ENCODE results near the gene GLP2R.

GLP2R gene

DNA sequence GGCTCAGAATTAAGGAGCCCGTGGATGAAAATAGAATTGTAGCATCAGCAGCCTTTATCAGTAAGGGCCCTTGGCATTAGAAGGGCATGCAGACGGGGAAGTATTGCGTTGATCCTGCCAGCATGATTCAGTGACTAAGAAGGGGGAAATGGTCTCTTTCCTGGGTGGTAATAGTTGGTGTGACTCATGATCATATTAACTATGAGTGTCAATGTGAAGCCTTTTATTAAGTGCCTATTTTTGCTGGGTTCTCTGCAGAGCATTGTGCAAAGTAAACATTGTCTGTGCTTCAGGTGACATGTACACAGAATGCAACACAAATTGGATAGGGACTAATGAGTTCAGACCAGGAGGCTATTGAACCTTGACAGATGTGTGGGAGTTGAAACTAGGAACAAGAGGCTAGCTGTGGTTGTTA lies 54.9 kb downstream of the GLP2R start:
- no peak for DNase-seq (ENCODE audit: low read depth, low spot score)
- ChIA-PET POLR2A (no interaction called here), CTCF (interaction anchor here (1.0 kb wide), 1 partner anchor 9 kb away, joined by 3 read pairs; no protein-coding TSS in a partner anchor)
- TF ChIP-seq, protein P1, sequence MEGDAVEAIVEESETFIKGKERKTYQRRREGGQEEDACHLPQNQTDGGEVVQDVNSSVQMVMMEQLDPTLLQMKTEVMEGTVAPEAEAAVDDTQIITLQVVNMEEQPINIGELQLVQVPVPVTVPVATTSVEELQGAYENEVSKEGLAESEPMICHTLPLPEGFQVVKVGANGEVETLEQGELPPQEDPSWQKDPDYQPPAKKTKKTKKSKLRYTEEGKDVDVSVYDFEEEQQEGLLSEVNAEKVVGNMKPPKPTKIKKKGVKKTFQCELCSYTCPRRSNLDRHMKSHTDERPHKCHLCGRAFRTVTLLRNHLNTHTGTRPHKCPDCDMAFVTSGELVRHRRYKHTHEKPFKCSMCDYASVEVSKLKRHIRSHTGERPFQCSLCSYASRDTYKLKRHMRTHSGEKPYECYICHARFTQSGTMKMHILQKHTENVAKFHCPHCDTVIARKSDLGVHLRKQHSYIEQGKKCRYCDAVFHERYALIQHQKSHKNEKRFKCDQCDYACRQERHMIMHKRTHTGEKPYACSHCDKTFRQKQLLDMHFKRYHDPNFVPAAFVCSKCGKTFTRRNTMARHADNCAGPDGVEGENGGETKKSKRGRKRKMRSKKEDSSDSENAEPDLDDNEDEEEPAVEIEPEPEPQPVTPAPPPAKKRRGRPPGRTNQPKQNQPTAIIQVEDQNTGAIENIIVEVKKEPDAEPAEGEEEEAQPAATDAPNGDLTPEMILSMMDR (IDR thresholded peaks at IDR 0.05; ENCODE audit: insufficient read depth, low read length, missing control alignments) = no peak
- no peak overlapping the region for H3K4me3 ChIP-seq (ENCODE audit: low read depth, low read length)

DNA sequence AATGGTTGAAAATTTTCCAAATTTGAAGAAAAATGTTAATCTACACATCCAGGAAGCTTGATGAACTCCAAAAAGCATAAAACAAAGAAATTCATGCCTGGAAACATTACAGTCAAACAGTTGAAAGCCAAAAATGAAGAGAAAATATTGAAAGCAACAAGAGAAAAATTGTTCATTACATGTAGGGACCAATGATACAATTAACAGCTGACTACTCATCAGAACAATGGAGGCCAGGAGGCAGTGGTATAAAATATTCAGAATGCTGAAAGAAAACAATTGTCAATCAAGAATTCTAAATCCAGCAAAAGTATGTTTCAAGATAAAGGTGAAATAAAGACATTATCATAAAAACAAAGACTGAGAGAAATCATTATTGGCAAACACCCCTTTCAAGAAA lies 57.7 kb downstream of the GLP2R start:
- no peak overlapping the region for H3K4me3 ChIP-seq (ENCODE audit: low read depth, low read length)
- ChIA-PET CTCF (interaction anchor here (0.6 to 1.2 kb wide), 3 partner anchors 44 to 733 kb away, joined by 3 to 4 read pairs (median 3); no protein-coding TSS in a partner anchor), POLR2A (no interaction called here)
- DNase-seq (ENCODE audit: low read depth, low spot score) = no peak
- TF ChIP-seq, protein P1 (IDR thresholded peaks at IDR 0.05; ENCODE audit: insufficient read depth, low read length, missing control alignments) = no peak

DNA sequence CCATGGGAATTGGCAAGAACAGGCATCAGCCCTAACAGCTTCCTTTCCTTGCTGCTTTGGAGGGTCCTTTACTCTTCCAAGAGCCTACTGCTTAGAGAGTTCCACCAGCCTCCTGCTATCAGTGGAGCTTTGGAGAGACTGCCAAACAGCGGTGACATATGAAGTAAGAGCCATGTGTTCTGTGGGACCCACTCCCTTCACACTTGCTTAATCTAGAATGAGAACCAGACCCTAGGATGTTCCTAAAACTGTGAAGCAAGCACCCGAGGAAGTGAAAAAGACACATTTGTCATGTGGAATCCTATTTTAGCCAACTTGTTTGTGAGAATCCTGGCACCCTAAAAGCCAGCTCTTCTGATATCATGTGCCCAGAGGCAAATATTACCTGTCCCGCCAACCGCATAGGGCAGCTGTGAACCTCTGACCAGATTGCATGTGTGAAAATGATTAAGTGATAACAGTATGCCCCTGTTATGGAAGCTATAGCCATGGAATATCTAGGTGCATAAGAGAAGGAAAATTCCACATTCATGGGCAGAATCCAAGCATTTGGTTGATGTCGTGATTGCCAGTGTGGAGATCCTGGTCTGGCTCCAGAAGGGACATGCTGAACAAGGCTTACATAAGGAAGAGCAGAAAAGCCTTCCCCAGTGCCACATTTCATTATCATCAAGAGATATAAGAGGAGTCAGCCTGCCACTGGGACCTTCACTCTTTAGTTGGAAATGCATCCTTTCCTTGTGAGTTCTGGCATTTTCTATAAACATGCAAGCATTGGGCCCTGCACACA lies 60.6 kb downstream of the GLP2R start:
- TF ChIP-seq, protein P1 (IDR thresholded peaks at IDR 0.05; ENCODE audit: insufficient read depth, low read length, missing control alignments) = no peak
- ChIA-PET POLR2A (no interaction called here), CTCF (no interaction called here)

DNA sequence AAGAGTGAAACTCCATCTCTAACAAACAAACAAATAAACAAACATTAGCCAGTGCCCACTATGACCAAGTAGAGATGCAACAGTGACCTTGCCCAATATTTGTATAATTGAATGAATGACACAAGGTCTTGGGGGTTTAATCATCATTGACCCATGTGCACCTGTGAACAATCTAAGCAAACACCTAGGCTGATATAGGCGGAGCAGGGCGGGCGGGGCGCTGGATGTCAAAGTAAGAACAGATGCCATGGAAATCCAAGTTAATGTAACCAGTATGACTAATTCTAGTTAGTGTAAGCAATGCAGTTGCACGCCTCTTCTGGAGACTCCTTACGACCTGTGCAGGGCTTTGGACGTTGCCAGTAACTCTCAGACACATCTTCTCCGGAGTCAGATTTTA lies 61.8 kb downstream of the GLP2R start:
- POLR2A ChIA-PET = no interaction called here
- CTCF ChIA-PET = no interaction called here
- TF ChIP-seq, protein P1 (IDR thresholded peaks at IDR 0.05; ENCODE audit: insufficient read depth, low read length, missing control alignments) = no peak
- no peak for DNase-seq (ENCODE audit: low read depth, low spot score)
- no peak overlapping the region for H3K4me3 ChIP-seq (ENCODE audit: low read depth, low read length)

More for the DNA sequence above, 60.6 kb downstream of the GLP2R start:
- no peak overlapping the region for H3K4me3 ChIP-seq (ENCODE audit: low read depth, low read length)
- DNase-seq (ENCODE audit: low read depth, low spot score) = no peak

DNA sequence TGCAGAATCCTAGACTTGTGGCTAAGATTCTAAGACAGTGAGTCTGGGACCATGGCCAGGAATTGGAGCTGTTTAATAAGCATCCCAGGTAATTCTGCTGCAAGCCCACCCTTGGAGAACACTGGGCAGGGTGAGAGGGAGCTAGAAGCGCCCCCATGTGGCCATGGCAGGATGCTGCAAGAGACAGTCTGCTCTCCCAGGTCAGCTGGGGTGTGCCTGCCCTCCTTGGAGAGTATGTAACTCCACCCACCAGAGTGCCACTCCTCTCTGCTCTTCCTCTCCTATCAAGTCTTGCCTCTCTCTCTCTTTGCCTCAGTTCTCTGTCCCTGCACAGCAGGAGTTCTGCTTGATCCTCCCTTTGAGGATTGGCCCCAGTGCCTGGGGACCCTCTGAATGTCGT lies 64.4 kb downstream of the GLP2R start:
- ChIA-PET CTCF (interaction anchor here (1.0 to 1.1 kb wide), 3 partner anchors 10 to 31 kb away, joined by 3 to 4 read pairs (median 3); no protein-coding TSS in a partner anchor), POLR2A (no interaction called here)
- TF ChIP-seq, protein P1 (IDR thresholded peaks at IDR 0.05; ENCODE audit: insufficient read depth, low read length, missing control alignments) = peak; percentile 31
- no peak for DNase-seq (ENCODE audit: low read depth, low spot score)
- H3K4me3 ChIP-seq (ENCODE audit: low read depth, low read length) = no peak overlapping the region

DNA sequence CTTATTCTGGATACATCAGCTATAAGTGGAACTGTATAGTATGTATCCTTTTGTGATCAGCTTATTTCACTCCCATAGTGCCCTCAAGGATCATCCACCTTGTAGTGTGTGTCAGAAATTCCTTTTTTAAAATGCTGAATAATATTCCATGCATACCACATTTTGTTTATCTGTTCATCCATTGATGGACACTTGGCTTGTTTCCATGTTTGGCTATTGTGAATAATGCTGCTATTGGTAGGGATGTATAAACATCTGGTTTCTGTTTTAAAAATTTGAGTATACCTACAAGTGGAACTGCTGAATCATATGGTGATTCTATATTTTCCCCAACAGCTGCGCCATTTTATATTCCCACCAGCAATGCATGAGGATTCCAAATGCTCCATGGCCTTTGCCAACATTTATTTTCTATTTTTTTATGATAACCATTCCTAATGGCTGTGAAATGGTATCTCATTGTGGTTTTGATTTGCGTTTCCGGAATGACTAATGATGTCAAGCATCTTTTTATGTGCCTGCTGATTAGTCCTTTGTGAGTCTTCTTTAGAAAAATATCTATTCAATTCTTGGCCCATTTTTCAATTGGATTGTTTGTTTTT lies 67.8 kb downstream of the GLP2R start:
- TF ChIP-seq, protein P1 (IDR thresholded peaks at IDR 0.05; ENCODE audit: insufficient read depth, low read length, missing control alignments) = no peak
- no peak overlapping the region for H3K4me3 ChIP-seq (ENCODE audit: low read depth, low read length)
- DNase-seq (ENCODE audit: low read depth, low spot score) = no peak
- ChIA-PET CTCF (no interaction called here), POLR2A (no interaction called here)

Measured in AG04449 (cell line).